Gastroesophageal sphincter (tissue), 3 donors: ENCODE results near the gene CDK14.

ENCODE experiments used
- CTCF ChIP-seq, 4 experiments: fragments of 200-600 bp in 2 of 4; fragments of 450-650 bp in 2 of 4; sonication (generic) in 1 of 4; IDR thresholded peaks; one replicate each; pipeline ENCODE4 v1.5.1; 2017 to 2019; ENCODE audit warnings: antibody characterized with exemption in 4 of 4, mild to moderate bottlenecking in 2 of 4, moderate library complexity in 2 of 4
- EP300 ChIP-seq: sonication (generic); formaldehyde crosslinking; IDR thresholded peaks from one replicate; pipeline ENCODE4 v1.6.1; 2017; ENCODE audit warnings: antibody characterized with exemption, mild to moderate bottlenecking
- POLR2A ChIP-seq, 2 donors: fragments of 450-650 bp; IDR thresholded peaks; one replicate each; pipeline ENCODE4 v1.6.1; 2017; ENCODE audit warnings: antibody characterized with exemption in 2 of 2, mild to moderate bottlenecking in 2 of 2, moderate library complexity in 1 of 2

GRCh38 chr7:91080351-91080750 lies 484.2 kb downstream of the CDK14 start:
- TF ChIP-seq CTCF (IDR thresholded peaks at IDR 0.05) (no peak), EP300 (no peak), POLR2A (IDR thresholded peaks at IDR 0.05) (no peak)
